Measurements from ENCODE around the gene GRIP1. TPM values are rescaled to one million over a fixed set of nuclear protein-coding genes. Genes with fewer than 3 reads are reported as not detected.

GRIP1 gene
- total and polyA plus RNA-seq, 10 of the 15 experiments (the other 5 are each of a cell fraction or from before 2014, with no cell fraction given): 0.05 to 0.85 (median 0.50) TPM; not detected in 7

GRCh38 chr12:66409195-66409871, 269.5 kb downstream of the GRIP1 start:
- no peaks in the 10 kb centered on the region for H3K27me3 ChIP-seq (replicated peaks in 1 of 2; ENCODE audit: control insufficient read depth in 2 of 2, insufficient read depth in 2 of 2, low read length in 1 of 2)
- in situ Hi-C loops (cut with MboI): loop anchor here (5.0 kb wide), 1 partner anchor 142 kb away; no protein-coding TSS in a partner anchor
- intact Hi-C loops (cut with micrococcal nuclease; ENCODE audit: unreplicated experiment): loop anchor here (1.0 to 10.0 kb wide), 7 partner anchors 131 to 1102 kb away; no protein-coding TSS in a partner anchor
- no peaks in the 10 kb centered on the region for H3K79me2 ChIP-seq (ENCODE audit: control insufficient read depth, insufficient read depth, low read length)
- SMC1A ChIA-PET (ENCODE audit: uncharacterized antibody, unreplicated experiment): interaction anchor here (0.6 to 2.2 kb wide), 11 partner anchors 63 to 303 kb away, joined by 3 to 13 read pairs (median 3); partner anchors contain the start of gene LLPH
- RAD21 ChIA-PET (ENCODE audit: unreplicated experiment): interaction anchor here (0.6 to 3.1 kb wide), 7 partner anchors 131 to 853 kb away, joined by 3 to 17 read pairs (median 6); no protein-coding TSS in a partner anchor
- no peaks in the 10 kb centered on the region for H3K4me1 ChIP-seq (ENCODE audit: control insufficient read depth, insufficient read depth, low read length)
- ATAC-seq: peak; percentile 87
- no peak for DNase-seq (ENCODE audit: low read depth, low spot score)
- no peak overlapping the region for H3K9ac ChIP-seq (ENCODE audit: control insufficient read depth, insufficient read depth, low read length)
- no peak overlapping the region for H3K27ac ChIP-seq (ENCODE audit: control insufficient read depth, insufficient read depth)
- CTCF ChIA-PET: interaction anchor here (0.8 to 2.5 kb wide), 20 partner anchors 10 to 1519 kb away, joined by 3 to 29 read pairs (median 4); partner anchors contain the start of gene HELB
- H4K20me1 ChIP-seq (ENCODE audit: control insufficient read depth, insufficient read depth): no peaks in the 10 kb centered on the region
- H3K4me2 ChIP-seq (ENCODE audit: control insufficient read depth, insufficient read depth): no peak overlapping the region
- TF ChIP-seq SMC3 (IDR thresholded peaks at IDR 0.05; ENCODE audit: borderline replicate concordance, low read length) (peak; percentile 78), LARP7 (IDR thresholded peaks at IDR 0.05) (no peak), MEF2A (IDR thresholded peaks at IDR 0.05; ENCODE audit: insufficient read depth, low read depth, low read length) (no peak), YY1 (IDR thresholded peaks at IDR 0.05; ENCODE audit: low read depth, low read length) (0 out of 2 replicates have a peak, but pooled peaks have one; percentile 10), RELA (IDR thresholded peaks at IDR 0.05; ENCODE audit: borderline replicate concordance, partially characterized antibody) (peak; percentile 37), RAD21 (IDR thresholded peaks at IDR 0.05; ENCODE audit: insufficient read depth, low read depth, low read length) (peak; percentile 82), ZBTB40 (IDR thresholded peaks at IDR 0.05; ENCODE audit: borderline replicate concordance) (no peak)
- TF ChIP-seq, protein P1, sequence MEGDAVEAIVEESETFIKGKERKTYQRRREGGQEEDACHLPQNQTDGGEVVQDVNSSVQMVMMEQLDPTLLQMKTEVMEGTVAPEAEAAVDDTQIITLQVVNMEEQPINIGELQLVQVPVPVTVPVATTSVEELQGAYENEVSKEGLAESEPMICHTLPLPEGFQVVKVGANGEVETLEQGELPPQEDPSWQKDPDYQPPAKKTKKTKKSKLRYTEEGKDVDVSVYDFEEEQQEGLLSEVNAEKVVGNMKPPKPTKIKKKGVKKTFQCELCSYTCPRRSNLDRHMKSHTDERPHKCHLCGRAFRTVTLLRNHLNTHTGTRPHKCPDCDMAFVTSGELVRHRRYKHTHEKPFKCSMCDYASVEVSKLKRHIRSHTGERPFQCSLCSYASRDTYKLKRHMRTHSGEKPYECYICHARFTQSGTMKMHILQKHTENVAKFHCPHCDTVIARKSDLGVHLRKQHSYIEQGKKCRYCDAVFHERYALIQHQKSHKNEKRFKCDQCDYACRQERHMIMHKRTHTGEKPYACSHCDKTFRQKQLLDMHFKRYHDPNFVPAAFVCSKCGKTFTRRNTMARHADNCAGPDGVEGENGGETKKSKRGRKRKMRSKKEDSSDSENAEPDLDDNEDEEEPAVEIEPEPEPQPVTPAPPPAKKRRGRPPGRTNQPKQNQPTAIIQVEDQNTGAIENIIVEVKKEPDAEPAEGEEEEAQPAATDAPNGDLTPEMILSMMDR (IDR thresholded peaks at IDR 0.05 in 2 of 3, conservative IDR thresholded peaks at IDR 0.05 in 1 of 3; ENCODE audit: control insufficient read depth in 2 of 3, extremely low read depth in 1 of 3, insufficient read depth in 1 of 3, low read depth in 3 of 3, low read length in 3 of 3): peak; percentile 57 to 70 (median 61); a peak in 5 of 6 replicates
- H3K4me3 ChIP-seq: no peak overlapping the region
- 49% methylated on average over 4 of the region's 4 CpGs for WGBS (ENCODE audit: insufficient coverage, insufficient replicate concordance, low lambda C conversion rate, missing lambda C conversion rate)
- H3K36me3 ChIP-seq (ENCODE audit: control insufficient read depth in 2 of 2, insufficient read depth in 2 of 2, low read length in 1 of 2): no peaks in the 10 kb centered on the region
- no peaks in the 10 kb centered on the region for H3K9me3 ChIP-seq (replicated peaks; ENCODE audit: control insufficient read depth, insufficient read depth, low read length)
- POLR2A ChIA-PET: interaction anchor here (0.6 kb wide), 1 partner anchor 1261 kb away, joined by 7 read pairs; no protein-coding TSS in a partner anchor
- H2AFZ ChIP-seq (ENCODE audit: control insufficient read depth, low read depth, low read length): no peak overlapping the region
- FAIRE-seq: peak; percentile 38
- no TSS peak for BruUV-seq (replicated peaks)

Measured in GM12878 (cell line).